Transverse colon (tissue), 4 donors: ENCODE data around the gene C1QTNF2.

Experiments
- CTCF ChIP-seq, 5 experiments: fragments of 200-600 bp in 3 of 5; fragments of 450-650 bp in 2 of 5; sonication (generic) in 3 of 5; IDR thresholded peaks; 1 replicate in 2 of 5; 2 replicates in 3 of 5; pipeline ENCODE4 v1.5.1; 2016 to 2017; ENCODE audit warnings: antibody characterized with exemption in 5 of 5, inconsistent platforms in 3 of 5, mild to moderate bottlenecking in 2 of 5, moderate library complexity in 1 of 5
- EP300 ChIP-seq: sonication (generic); formaldehyde crosslinking; IDR thresholded peaks from one replicate; pipeline ENCODE4 v1.6.1; 2017; ENCODE audit warnings: antibody characterized with exemption, low read depth
- POLR2AphosphoS5 ChIP-seq, 3 donors: sonication (generic); formaldehyde crosslinking; IDR thresholded peaks; one replicate each; pipeline ENCODE4 v1.6.1; 2016; ENCODE audit warnings: antibody characterized with exemption in 3 of 3

- TF ChIP-seq CTCF (IDR thresholded peaks at IDR 0.05) = no peak
- no peak for TF ChIP-seq EP300
- no peak for TF ChIP-seq POLR2AphosphoS5 (IDR thresholded peaks at IDR 0.05)
These were observed 868 bp upstream of the C1QTNF2 start for GRCh38 chr5:160371294-160371693.
